AG10803 (cell line): Measurements from ENCODE around the gene CDK5RAP2.
A peak's percentile ranks its signal among the peaks of the same experiment; 100 is the strongest.

Experiments used
- DNase-seq: peaks from one replicate; pipeline ENCODE4 v3.0.0; 2010; ENCODE audit warnings: low read depth
- H3K4me3 ChIP-seq: 2 replicates; pipeline ENCODE4 v1.5.1; 2011; ENCODE audit warnings: mild to moderate bottlenecking, low read length, control low read depth
- TF ChIP-seq, protein P1 (sequence below): conservative IDR thresholded peaks from 2 replicates; pipeline ENCODE4 v1.5.1; 2011; ENCODE audit warnings: mild to moderate bottlenecking, low read length, control low read depth, inconsistent platforms

The CDK5RAP2 gene

DNA sequence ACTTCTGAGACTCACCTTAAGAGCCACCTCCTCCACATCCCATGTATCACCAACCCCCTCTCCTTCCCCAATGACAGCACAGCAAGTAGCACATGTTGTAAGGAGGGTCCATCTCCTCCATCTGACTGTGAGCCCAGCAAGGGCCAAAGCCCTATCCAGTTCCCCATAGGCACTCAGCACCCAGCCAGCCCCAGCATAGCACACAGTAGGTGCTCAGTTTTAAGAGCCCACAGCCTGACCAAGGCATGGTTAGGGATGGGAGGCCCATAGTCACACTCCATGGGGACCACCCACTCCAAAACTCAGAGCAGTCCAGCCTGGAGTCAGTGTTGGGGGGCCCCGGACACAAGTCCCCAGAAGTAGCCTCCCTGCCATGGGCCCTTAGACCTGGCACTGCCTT, 205.7 kb downstream of the CDK5RAP2 start:
- H3K4me3 ChIP-seq, result no peak overlapping the region
- TF ChIP-seq, protein P1, sequence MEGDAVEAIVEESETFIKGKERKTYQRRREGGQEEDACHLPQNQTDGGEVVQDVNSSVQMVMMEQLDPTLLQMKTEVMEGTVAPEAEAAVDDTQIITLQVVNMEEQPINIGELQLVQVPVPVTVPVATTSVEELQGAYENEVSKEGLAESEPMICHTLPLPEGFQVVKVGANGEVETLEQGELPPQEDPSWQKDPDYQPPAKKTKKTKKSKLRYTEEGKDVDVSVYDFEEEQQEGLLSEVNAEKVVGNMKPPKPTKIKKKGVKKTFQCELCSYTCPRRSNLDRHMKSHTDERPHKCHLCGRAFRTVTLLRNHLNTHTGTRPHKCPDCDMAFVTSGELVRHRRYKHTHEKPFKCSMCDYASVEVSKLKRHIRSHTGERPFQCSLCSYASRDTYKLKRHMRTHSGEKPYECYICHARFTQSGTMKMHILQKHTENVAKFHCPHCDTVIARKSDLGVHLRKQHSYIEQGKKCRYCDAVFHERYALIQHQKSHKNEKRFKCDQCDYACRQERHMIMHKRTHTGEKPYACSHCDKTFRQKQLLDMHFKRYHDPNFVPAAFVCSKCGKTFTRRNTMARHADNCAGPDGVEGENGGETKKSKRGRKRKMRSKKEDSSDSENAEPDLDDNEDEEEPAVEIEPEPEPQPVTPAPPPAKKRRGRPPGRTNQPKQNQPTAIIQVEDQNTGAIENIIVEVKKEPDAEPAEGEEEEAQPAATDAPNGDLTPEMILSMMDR, result no peak

DNA sequence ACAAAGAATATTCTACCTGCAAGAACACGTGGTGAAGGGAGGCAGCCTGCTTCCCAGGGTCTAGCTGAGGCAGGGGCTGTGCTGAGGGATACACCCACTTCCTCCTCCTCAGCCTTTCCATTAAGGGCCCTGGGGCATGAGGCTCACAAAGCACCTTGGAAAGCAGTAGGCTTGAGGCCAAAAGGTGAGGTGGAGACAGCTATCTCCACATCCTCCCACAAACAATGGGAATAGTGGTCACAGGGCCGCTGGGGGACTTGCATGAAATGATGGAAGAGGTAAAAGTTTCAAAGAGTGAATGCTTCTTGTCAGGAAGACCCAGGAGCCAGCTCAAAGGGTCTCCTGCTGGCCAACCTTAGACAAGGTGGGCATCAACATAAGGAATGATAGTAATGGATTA, 207.9 kb downstream of the CDK5RAP2 start:
- no peak overlapping the region for H3K4me3 ChIP-seq
- TF ChIP-seq, protein P1, result no peak
- no peak for DNase-seq

More for the DNA sequence above, 205.7 kb downstream of the CDK5RAP2 start:
- no peak for DNase-seq

DNA sequence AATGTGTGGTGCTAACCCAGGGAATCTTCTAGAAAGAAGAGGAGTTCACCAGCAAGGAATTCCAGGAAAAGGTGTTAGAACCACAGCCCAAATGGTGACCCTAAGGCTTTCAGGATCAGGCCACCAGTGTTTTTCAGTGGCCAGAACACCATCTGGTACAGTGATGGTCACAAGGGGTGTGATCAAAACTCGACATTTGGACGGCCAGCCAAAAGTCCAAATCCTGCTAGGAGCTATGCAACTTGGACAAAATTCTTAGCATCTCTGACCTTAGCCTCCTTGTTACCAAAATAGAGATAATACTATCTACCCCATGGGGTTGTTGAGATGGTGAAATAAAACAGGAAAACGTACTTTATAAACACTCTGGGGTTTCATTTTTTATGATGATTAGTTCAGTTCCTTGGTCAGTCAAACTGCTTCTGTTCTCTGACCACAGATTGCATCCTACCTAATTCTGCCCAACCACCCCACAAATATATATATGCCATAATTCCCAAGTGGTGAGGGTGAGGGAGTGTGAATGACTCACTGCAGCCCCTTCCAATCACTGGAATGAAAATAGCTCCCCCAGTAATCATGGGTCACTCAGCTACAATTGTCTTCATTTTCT, 210.3 kb downstream of the CDK5RAP2 start:
- peak; percentile 43 for DNase-seq
- TF ChIP-seq, protein P1, result no peak
- H3K4me3 ChIP-seq, result no peak overlapping the region

DNA sequence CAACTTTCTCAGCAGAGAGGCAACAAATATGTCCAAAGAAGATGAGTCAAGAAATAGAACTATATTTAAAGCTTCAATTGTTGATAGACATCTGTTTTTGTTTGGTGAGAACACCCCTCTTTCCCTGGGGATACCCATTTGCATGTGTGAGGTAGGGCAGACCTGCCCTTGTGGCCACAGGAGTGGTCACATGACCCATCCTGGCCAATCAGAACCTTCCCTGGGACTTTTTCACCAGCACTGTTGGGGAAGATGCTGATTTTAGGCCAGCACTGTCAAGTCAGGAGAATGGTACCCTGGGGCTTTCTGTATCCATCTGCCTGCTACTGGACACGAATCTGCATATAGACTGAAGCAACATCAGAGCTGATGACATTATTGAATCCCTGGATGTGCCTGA, 211.2 kb downstream of the CDK5RAP2 start:
- TF ChIP-seq, protein P1, result no peak
- no peak for DNase-seq
- no peak overlapping the region for H3K4me3 ChIP-seq

DNA sequence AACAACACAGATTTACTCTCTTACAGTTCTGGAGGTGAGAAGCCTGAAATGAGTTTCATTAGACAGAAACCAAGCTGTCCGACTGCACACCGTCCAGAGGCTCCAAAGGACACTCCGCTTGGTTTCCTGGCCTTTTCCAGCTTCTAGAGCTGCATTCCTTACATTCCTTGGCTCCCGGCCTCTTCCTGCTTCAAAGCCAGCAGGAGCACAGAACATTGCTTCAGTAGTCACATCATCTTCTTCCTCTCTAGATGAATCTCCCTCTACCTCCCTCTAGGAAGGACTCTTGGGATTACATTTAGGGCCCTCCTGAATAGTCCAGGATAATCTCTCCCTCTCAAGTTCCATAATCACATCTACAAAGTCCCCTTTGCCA, 213.3 kb downstream of the CDK5RAP2 start:
- TF ChIP-seq, protein P1, result peak; percentile 81
- peak; percentile 96 for DNase-seq
- no peak overlapping the region for H3K4me3 ChIP-seq

DNA sequence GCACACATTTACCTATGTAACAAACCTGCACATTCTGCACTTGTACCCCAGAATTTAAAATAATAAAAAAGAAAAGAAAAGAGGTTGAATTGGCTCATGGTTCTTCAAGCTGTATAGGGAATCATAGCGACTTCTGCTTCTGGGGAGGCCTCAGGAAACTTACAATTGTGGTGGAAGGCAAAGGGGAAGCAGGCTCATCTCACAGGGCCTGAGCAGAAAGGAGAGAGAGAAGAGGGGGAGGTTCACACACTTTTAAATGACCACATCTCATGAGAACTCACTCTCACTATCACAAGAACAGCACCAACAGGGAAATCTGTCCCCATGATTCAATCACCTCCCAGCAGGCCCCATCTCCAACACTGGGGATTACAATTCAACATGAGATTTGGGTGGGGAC, 214.6 kb downstream of the CDK5RAP2 start:
- no peak overlapping the region for H3K4me3 ChIP-seq
- no peak for DNase-seq
- TF ChIP-seq, protein P1, result no peak

DNA sequence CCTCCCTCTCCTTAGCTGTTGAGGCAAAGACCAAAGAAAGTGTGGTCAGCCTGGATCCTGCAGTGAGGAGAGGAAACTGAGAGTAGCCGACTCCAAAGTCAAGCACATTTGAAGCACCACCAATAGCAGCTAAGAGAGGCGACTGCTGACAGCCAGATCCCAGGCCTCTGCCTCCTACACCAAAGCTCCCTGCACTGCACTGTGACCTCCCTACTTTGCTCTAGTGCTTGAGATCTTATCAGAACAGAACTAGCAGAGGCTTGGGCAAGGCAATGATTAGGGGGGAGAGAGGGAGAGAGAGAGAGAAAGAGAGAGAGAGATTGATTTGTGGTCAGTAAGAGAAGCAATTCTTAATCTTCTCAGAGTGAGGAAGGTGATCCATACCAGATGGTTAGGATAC, 216.3 kb downstream of the CDK5RAP2 start:
- TF ChIP-seq, protein P1, result no peak
- no peak overlapping the region for H3K4me3 ChIP-seq
- DNase-seq, result no peak
